ENCODE results near the gene ZNF692. TPM values are rescaled to one million over a fixed set of nuclear protein-coding genes. Genes with fewer than 3 reads are reported as not detected.
A peak's percentile ranks its signal among the peaks of the same experiment; 100 is the strongest.

The ZNF692 gene
- total RNA-seq, 2 donors from 2014 or later, result 35.0 to 41.4 TPM

- H3K27ac Mint-ChIP-seq, result peak overlapping the region; percentile 98
Observed at GRCh38 chr1:248823517-248824001, 35.3 kb downstream of the ZNF692 start.

GRCh38 chr1:248822148-248823032, 36.5 kb downstream of the ZNF692 start:
- Mint-ChIP-seq H3K4me3 (no peak overlapping the region), H3K27ac (peak overlapping the region; percentile 98), H3K27me3 (no peaks in the 10 kb centered on the region), H3K4me1 (peaks cover 70% of the 10 kb centered on the region), H3K36me3 (ENCODE audit: low read depth) (peaks cover 6% of the 10 kb centered on the region)
- ATAC-seq (no peak), DNase-seq (no peak)
- H3K9me3 ChIP-seq (ENCODE audit: control insufficient read depth, low read length, poor library complexity, severe bottlenecking), result no peaks in the 10 kb centered on the region

More at GRCh38 chr1:248823517-248824001, 35.3 kb downstream of the ZNF692 start:
- Mint-ChIP-seq H3K36me3 (ENCODE audit: low read depth) (peaks cover 6% of the 10 kb centered on the region), H3K4me3 (peak overlapping the region; percentile 99), H3K27me3 (no peaks in the 10 kb centered on the region), H3K4me1 (peaks cover 63% of the 10 kb centered on the region)
- ATAC-seq, result no peak
- no peaks in the 10 kb centered on the region for H3K9me3 ChIP-seq (ENCODE audit: control insufficient read depth, low read length, poor library complexity, severe bottlenecking)
- DNase-seq, result no peak

- H3K9me3 ChIP-seq (ENCODE audit: control insufficient read depth, low read length, poor library complexity, severe bottlenecking), result no peaks in the 10 kb centered on the region
- DNase-seq (no peak), ATAC-seq (no peak)
- Mint-ChIP-seq H3K36me3 (ENCODE audit: low read depth) (peaks cover 6% of the 10 kb centered on the region), H3K4me1 (peaks cover 72% of the 10 kb centered on the region), H3K4me3 (peak overlapping the region; percentile 25), H3K27ac (no peak overlapping the region), H3K27me3 (no peaks in the 10 kb centered on the region)
Observed at GRCh38 chr1:248821641-248822040, 37.2 kb downstream of the ZNF692 start.

- no peak for ATAC-seq
- Mint-ChIP-seq H3K27ac (peak overlapping the region; percentile 62), H3K4me1 (peaks cover 76% of the 10 kb centered on the region), H3K4me3 (peak overlapping the region; percentile 25), H3K36me3 (ENCODE audit: low read depth) (peaks cover 6% of the 10 kb centered on the region), H3K27me3 (no peaks in the 10 kb centered on the region)
- DNase-seq, result no peak
- no peaks in the 10 kb centered on the region for H3K9me3 ChIP-seq (ENCODE audit: control insufficient read depth, low read length, poor library complexity, severe bottlenecking)
Observed at GRCh38 chr1:248821101-248821500, 37.8 kb downstream of the ZNF692 start.

- H3K9me3 ChIP-seq (ENCODE audit: control insufficient read depth, low read length, poor library complexity, severe bottlenecking), result no peaks in the 10 kb centered on the region
- H3K27ac Mint-ChIP-seq, result peak overlapping the region; percentile 62
- peaks cover 74% of the 10 kb centered on the region for H3K4me1 Mint-ChIP-seq
- H3K27me3 Mint-ChIP-seq, result no peaks in the 10 kb centered on the region
- ATAC-seq, result no peak
- H3K36me3 Mint-ChIP-seq (ENCODE audit: low read depth), result peaks cover 6% of the 10 kb centered on the region
- no peak for DNase-seq
- H3K4me3 Mint-ChIP-seq, result no peak overlapping the region
Observed at GRCh38 chr1:248820041-248820585, 38.8 kb downstream of the ZNF692 start.

- Mint-ChIP-seq H3K27me3 (no peaks in the 10 kb centered on the region), H3K4me3 (peak overlapping the region; percentile 80), H3K27ac (peak overlapping the region; percentile 91), H3K36me3 (ENCODE audit: low read depth) (peaks cover 5% of the 10 kb centered on the region), H3K4me1 (peaks cover 63% of the 10 kb centered on the region)
- DNase-seq (no peak), ATAC-seq (peak; percentile 59)
- no peaks in the 10 kb centered on the region for H3K9me3 ChIP-seq (ENCODE audit: control insufficient read depth, low read length, poor library complexity, severe bottlenecking)
Observed at GRCh38 chr1:248818505-248819374, 40.1 kb downstream of the ZNF692 start.

- no peaks in the 10 kb centered on the region for H3K9me3 ChIP-seq (ENCODE audit: control insufficient read depth, low read length, poor library complexity, severe bottlenecking)
- Mint-ChIP-seq H3K27me3 (no peaks in the 10 kb centered on the region), H3K4me3 (peak overlapping the region; percentile 33), H3K27ac (peak overlapping the region; percentile 91), H3K4me1 (peaks cover 56% of the 10 kb centered on the region), H3K36me3 (ENCODE audit: low read depth) (peaks cover 9% of the 10 kb centered on the region)
- ATAC-seq, result peak; percentile 24
- DNase-seq, result no peak
Observed at GRCh38 chr1:248817065-248817464, 41.8 kb downstream of the ZNF692 start.

- Mint-ChIP-seq H3K4me3 (peak overlapping the region; percentile 61), H3K4me1 (peaks cover 51% of the 10 kb centered on the region), H3K27me3 (no peaks in the 10 kb centered on the region), H3K27ac (peak overlapping the region; percentile 91), H3K36me3 (ENCODE audit: low read depth) (peaks cover 12% of the 10 kb centered on the region)
- H3K9me3 ChIP-seq (ENCODE audit: control insufficient read depth, low read length, poor library complexity, severe bottlenecking), result no peaks in the 10 kb centered on the region
- no peak for ATAC-seq
- DNase-seq, result no peak
Observed at GRCh38 chr1:248816042-248816851, 42.6 kb downstream of the ZNF692 start.

GRCh38 chr1:248815407-248816034, 43.4 kb downstream of the ZNF692 start:
- no peaks in the 10 kb centered on the region for H3K9me3 ChIP-seq (ENCODE audit: control insufficient read depth, low read length, poor library complexity, severe bottlenecking)
- ATAC-seq, result no peak
- DNase-seq, result no peak
- Mint-ChIP-seq H3K27me3 (no peaks in the 10 kb centered on the region), H3K4me1 (peaks cover 45% of the 10 kb centered on the region), H3K4me3 (peak overlapping the region; percentile 61), H3K27ac (peak overlapping the region; percentile 91), H3K36me3 (ENCODE audit: low read depth) (peaks cover 12% of the 10 kb centered on the region)

GRCh38 chr1:248814351-248814750, 44.5 kb downstream of the ZNF692 start:
- H3K9me3 ChIP-seq (ENCODE audit: control insufficient read depth, low read length, poor library complexity, severe bottlenecking), result no peaks in the 10 kb centered on the region
- H3K4me1 Mint-ChIP-seq, result peaks cover 46% of the 10 kb centered on the region
- H3K36me3 Mint-ChIP-seq (ENCODE audit: low read depth), result peaks cover 12% of the 10 kb centered on the region
- ATAC-seq, result no peak
- no peaks in the 10 kb centered on the region for H3K27me3 Mint-ChIP-seq
- no peak overlapping the region for H3K27ac Mint-ChIP-seq
- DNase-seq, result no peak
- H3K4me3 Mint-ChIP-seq, result no peak overlapping the region

GRCh38 chr1:248813546-248813945, 45.3 kb downstream of the ZNF692 start:
- Mint-ChIP-seq H3K27ac (peak overlapping the region; percentile 24), H3K4me1 (peaks cover 40% of the 10 kb centered on the region), H3K27me3 (no peaks in the 10 kb centered on the region), H3K36me3 (ENCODE audit: low read depth) (peaks cover 12% of the 10 kb centered on the region), H3K4me3 (no peak overlapping the region)
- no peaks in the 10 kb centered on the region for H3K9me3 ChIP-seq (ENCODE audit: control insufficient read depth, low read length, poor library complexity, severe bottlenecking)
- ATAC-seq (no peak), DNase-seq (no peak)
